T follicular helper cell (primary cell): ENCODE measurements around the gene PLA2G4C.
"Not testable (repeated sequence)": the region's sequence is repeated elsewhere in the genome, so short reads cannot be mapped to it uniquely, and the experiment has no call there.

Experiments
- DNase-seq: peaks from one replicate; pipeline ENCODE4 v3.0.0-alpha.2; 2020; ENCODE audit warnings: low read depth

Gene PLA2G4C

GRCh38 chr19:48113190-48113917 lies 2.7 kb upstream of the PLA2G4C start:
- DNase-seq = no peak

GRCh38 chr19:48111280-48111679 lies 663 bp upstream of the PLA2G4C start:
- no peak for DNase-seq

- DNase-seq = no peak
Measured at GRCh38 chr19:48108997-48109782, 1.4 kb downstream of the PLA2G4C start.

- no peak for DNase-seq
Measured at GRCh38 chr19:48103922-48104321, 6.7 kb downstream of the PLA2G4C start.

- DNase-seq = no peak
Measured at GRCh38 chr19:48102870-48103751, 7.5 kb downstream of the PLA2G4C start.

- no peak for DNase-seq
Measured at GRCh38 chr19:48095612-48096175, 14.9 kb downstream of the PLA2G4C start.

- no peak for DNase-seq
Measured at GRCh38 chr19:48094855-48095203, 15.8 kb downstream of the PLA2G4C start.

GRCh38 chr19:48094129-48094854 lies 16.3 kb downstream of the PLA2G4C start:
- no peak for DNase-seq

- DNase-seq = not testable (repeated sequence)
Measured at GRCh38 chr19:48091111-48091718, 19.4 kb downstream of the PLA2G4C start.

- DNase-seq = no peak
Measured at GRCh38 chr19:48090281-48090802, 20.3 kb downstream of the PLA2G4C start.

GRCh38 chr19:48088991-48089390 lies 21.6 kb downstream of the PLA2G4C start:
- DNase-seq = not testable (repeated sequence)

GRCh38 chr19:48085904-48086864 lies 24.4 kb downstream of the PLA2G4C start:
- no peak for DNase-seq

GRCh38 chr19:48085076-48085475 lies 25.5 kb downstream of the PLA2G4C start:
- DNase-seq = no peak

- DNase-seq = no peak
Measured at GRCh38 chr19:48081106-48081505, 29.5 kb downstream of the PLA2G4C start.

- DNase-seq = not testable (repeated sequence)
Measured at GRCh38 chr19:48070177-48070769, 40.3 kb downstream of the PLA2G4C start.

GRCh38 chr19:48069435-48069834 lies 41.2 kb downstream of the PLA2G4C start:
- DNase-seq = no peak

GRCh38 chr19:48064509-48064908 lies 46.1 kb downstream of the PLA2G4C start:
- DNase-seq = no peak

- DNase-seq = no peak
Measured at GRCh38 chr19:48061401-48062344, 48.9 kb downstream of the PLA2G4C start.
